K562 (cell line): ENCODE data around the gene UFSP1. TPM values are rescaled to one million over a fixed set of nuclear protein-coding genes. Genes with fewer than 3 reads are reported as not detected.
A peak's percentile ranks its signal among the peaks of the same experiment; 100 is the strongest.

Experiments
- ATF1 ChIP-seq, 2 experiments: fragments of 450-650 bp in 1 of 2; IDR thresholded peaks; 2 replicates each; pipeline ENCODE4 v1.6.1; 2016; ENCODE audit warnings: missing compliant biosample characterization in 1 of 2, missing genetic modification characterization in 1 of 2
- CHD2 ChIP-seq: IDR thresholded peaks from 2 replicates; pipeline ENCODE4 v1.6.1; 2011; ENCODE audit warnings: low read depth, low read length
- CREM ChIP-seq: IDR thresholded peaks from 2 replicates; pipeline ENCODE4 v1.6.1; 2014; ENCODE audit warnings: antibody characterized with exemption, low read depth
- CXXC5 ChIP-seq: fragments of 250-450 bp; sonication (Bioruptor Pico); IDR thresholded peaks from 2 replicates; pipeline ENCODE4 v1.8.0; 2022; ENCODE audit warnings: inconsistent platforms, mild to moderate bottlenecking, moderate library complexity
- E2F3 ChIP-seq: fragments of 250-450 bp; sonication (Bioruptor Pico); IDR thresholded peaks from 2 replicates; pipeline ENCODE4 v1.4.0; 2020; ENCODE audit warnings: mild to moderate bottlenecking
- ELF2 ChIP-seq: fragments of 250-450 bp; sonication (Bioruptor Pico); IDR thresholded peaks from 2 replicates; pipeline ENCODE4 v1.5.0; 2021; ENCODE audit warnings: mild to moderate bottlenecking
- HDAC3 ChIP-seq: fragments of 450-650 bp; IDR thresholded peaks from 2 replicates; pipeline ENCODE4 v1.6.1; 2018; ENCODE audit warnings: borderline replicate concordance, mild to moderate bottlenecking, moderate library complexity; ENCODE audit not compliant: partially characterized antibody
- HMGN3 ChIP-seq: IDR thresholded peaks from 2 replicates; pipeline ENCODE4 v1.6.1; 2011; ENCODE audit warnings: borderline replicate concordance, low read depth, mild to moderate bottlenecking, mixed read lengths, low read length; ENCODE audit not compliant: insufficient read length; ENCODE audit errors: extremely low read depth
- IRF9 ChIP-seq: fragments of 450-650 bp; IDR thresholded peaks from 2 replicates; pipeline ENCODE4 v1.6.1; 2016; ENCODE audit warnings: missing biosample characterization, missing genetic modification characterization
- KLF6 ChIP-seq: fragments of 250-450 bp; sonication (Bioruptor Pico); IDR thresholded peaks from 2 replicates; pipeline ENCODE4 v1.4.0; 2020; ENCODE audit warnings: mild to moderate bottlenecking, moderate library complexity, borderline replicate concordance
- LCOR ChIP-seq: sonication (generic); formaldehyde crosslinking; IDR thresholded peaks from 2 replicates; pipeline ENCODE4 v1.8.0; 2022; ENCODE audit warnings: mild to moderate bottlenecking, missing genetic modification reagents
- MTA2 ChIP-seq: fragments of 450-650 bp; IDR thresholded peaks from 2 replicates; pipeline ENCODE4 v1.6.1; 2016; ENCODE audit warnings: low read depth
- MXI1 ChIP-seq: IDR thresholded peaks from 2 replicates; pipeline ENCODE4 v1.6.1; 2011; ENCODE audit warnings: low read depth, mild to moderate bottlenecking, improper control_type of control experiment, low read length
- NBN ChIP-seq: fragments of 450-650 bp; IDR thresholded peaks from 2 replicates; pipeline ENCODE4 v1.6.1; 2016; ENCODE audit warnings: low read depth, mild to moderate bottlenecking
- NCOA4 ChIP-seq: fragments of 450-650 bp; IDR thresholded peaks from 2 replicates; pipeline ENCODE4 v1.6.1; 2018; ENCODE audit warnings: mild to moderate bottlenecking; ENCODE audit not compliant: partially characterized antibody
- POLR2A ChIP-seq: fragments of 450-650 bp; conservative IDR thresholded peaks from 2 replicates; pipeline ENCODE4 v1.6.1; 2016
- POLR2G ChIP-seq: fragments of 200-400 bp; formaldehyde crosslinking; IDR thresholded peaks from 2 replicates; pipeline ENCODE4 v1.6.1; 2017; ENCODE audit warnings: low read depth, mild to moderate bottlenecking, antibody characterized with exemption, low read length, moderate library complexity
- ZBTB43 ChIP-seq: sonication (generic); formaldehyde crosslinking; IDR thresholded peaks from 2 replicates; pipeline ENCODE4 v1.8.0; 2023; ENCODE audit warnings: mild to moderate bottlenecking, missing genetic modification reagents
- ZKSCAN1 ChIP-seq: fragments of 150-350 bp; IDR thresholded peaks from 2 replicates; pipeline ENCODE4 v1.6.1; 2016; ENCODE audit warnings: low read depth, low read length
- ZNF165 ChIP-seq: fragments of 250-450 bp; sonication (Bioruptor Pico); IDR thresholded peaks from 2 replicates; pipeline ENCODE4 v1.4.0; 2020; ENCODE audit warnings: borderline replicate concordance
- polyA plus RNA-seq, 8 experiments: library from polyadenylated mRNA; depleted of rRNA in 4 of 8; stranded (reverse) in 5 of 8; unstranded in 3 of 8; fragments of >200 nt; fragmentation: Nextera tagmentation in 2 of 8; fragmentation: Illumina TruSeq in 1 of 8; extraction: Ambion mirVana in 2 of 8; extraction: Trizol in 1 of 8; gene quantifications; 2 replicates each; pipeline versions ENCODE4 v1.2.1 to v1.2.3, GENCODE V29; 2011 to 2014; ENCODE audit warnings: inconsistent platforms in 1 of 8, missing spikeins in 1 of 8
- total RNA-seq, 7 experiments: library from RNA; depleted of rRNA in 6 of 7; stranded (reverse); fragments of >200 nt in 6 of 7; fragmentation: Illumina TruSeq in 2 of 7; extraction: Trizol in 2 of 7; gene quantifications; 2 replicates each; pipeline versions ENCODE4 v1.2.1 to v1.2.3, GENCODE V29; 2011 to 2021; ENCODE audit warnings: low replicate concordance in 1 of 7
- TF ChIP-seq, protein P1 (sequence below): fragments of 450-650 bp; IDR thresholded peaks from 2 replicates; pipeline ENCODE4 v1.6.1; 2017; ENCODE audit warnings: antibody characterized with exemption
- TF ChIP-seq, protein P2 (sequence below): sonication (generic); formaldehyde crosslinking; IDR thresholded peaks from 2 replicates; pipeline ENCODE4 v1.9.0; 2022; ENCODE audit warnings: mild to moderate bottlenecking, missing genetic modification reagents
- TF ChIP-seq, protein P3 (sequence below): IDR thresholded peaks from 2 replicates; pipeline ENCODE4 v1.6.1; 2012; ENCODE audit warnings: low read depth, low read length, improper control_type of control experiment, borderline replicate concordance

The UFSP1 gene
- total and polyA plus RNA-seq, 9 of the 15 experiments (the other 6 are each of a cell fraction or from before 2014, with no cell fraction given) = 0.50 to 18.8 (median 2.1) TPM

DNA sequence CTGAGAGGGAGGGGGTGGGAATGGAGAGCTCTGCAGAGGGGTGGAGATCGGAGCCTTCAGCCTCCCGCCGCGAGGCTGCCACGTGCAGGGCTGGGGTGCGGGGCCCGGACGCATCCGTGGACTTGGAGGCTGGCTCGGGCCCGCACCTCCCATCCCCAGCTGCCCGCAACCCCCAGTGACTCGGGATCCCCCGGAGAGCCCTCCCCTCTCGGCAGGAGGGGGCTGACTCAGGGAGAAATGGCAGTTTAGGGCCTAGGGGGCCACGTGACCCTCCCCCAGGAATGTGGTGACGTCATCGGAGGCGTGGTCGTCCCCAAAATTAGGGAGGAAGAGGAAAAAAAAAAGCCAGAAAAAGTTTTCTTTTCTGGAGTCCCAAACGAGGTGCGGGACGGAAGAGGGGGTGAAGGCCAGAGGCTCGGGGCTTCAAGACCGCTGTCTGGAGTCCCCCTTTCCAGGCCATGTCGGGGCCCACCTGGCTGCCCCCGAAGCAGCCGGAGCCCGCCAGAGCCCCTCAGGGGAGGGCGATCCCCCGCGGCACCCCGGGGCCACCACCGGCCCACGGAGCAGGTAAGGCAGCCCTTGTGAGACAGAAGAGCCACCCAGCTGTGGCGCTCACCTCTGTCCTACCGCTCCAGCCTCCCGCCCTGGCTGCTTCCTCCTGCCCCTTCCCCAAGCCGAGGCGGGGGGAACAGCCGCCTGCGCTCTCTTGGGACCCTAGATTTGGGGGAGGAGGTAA is 22.3 kb downstream of the UFSP1 start, which contains the start of gene TRIP6 (continued):
- TF ChIP-seq NBN = peak; percentile 99
- TF ChIP-seq ZBTB43 (CRISPR knock-in tag) = no peak
- peak; percentile 97 for TF ChIP-seq CREM
- no peak for TF ChIP-seq MXI1
- TF ChIP-seq CHD2 = no peak; the same call in 1 of the 2 replicates
- TF ChIP-seq, protein P1, sequence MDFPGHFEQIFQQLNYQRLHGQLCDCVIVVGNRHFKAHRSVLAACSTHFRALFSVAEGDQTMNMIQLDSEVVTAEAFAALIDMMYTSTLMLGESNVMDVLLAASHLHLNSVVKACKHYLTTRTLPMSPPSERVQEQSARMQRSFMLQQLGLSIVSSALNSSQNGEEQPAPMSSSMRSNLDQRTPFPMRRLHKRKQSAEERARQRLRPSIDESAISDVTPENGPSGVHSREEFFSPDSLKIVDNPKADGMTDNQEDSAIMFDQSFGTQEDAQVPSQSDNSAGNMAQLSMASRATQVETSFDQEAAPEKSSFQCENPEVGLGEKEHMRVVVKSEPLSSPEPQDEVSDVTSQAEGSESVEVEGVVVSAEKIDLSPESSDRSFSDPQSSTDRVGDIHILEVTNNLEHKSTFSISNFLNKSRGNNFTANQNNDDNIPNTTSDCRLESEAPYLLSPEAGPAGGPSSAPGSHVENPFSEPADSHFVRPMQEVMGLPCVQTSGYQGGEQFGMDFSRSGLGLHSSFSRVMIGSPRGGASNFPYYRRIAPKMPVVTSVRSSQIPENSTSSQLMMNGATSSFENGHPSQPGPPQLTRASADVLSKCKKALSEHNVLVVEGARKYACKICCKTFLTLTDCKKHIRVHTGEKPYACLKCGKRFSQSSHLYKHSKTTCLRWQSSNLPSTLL = peak; percentile 59; the same call in 1 of the 2 replicates
- TF ChIP-seq ATF1 (CRISPR knock-in tag; IDR thresholded peaks at IDR 0.05) = peak; percentile 83
- peak; percentile 99 for TF ChIP-seq ATF1 (tag; IDR thresholded peaks at IDR 0.05)
- TF ChIP-seq LCOR (CRISPR knock-in tag) = peak; percentile 100
- TF ChIP-seq, protein P2, sequence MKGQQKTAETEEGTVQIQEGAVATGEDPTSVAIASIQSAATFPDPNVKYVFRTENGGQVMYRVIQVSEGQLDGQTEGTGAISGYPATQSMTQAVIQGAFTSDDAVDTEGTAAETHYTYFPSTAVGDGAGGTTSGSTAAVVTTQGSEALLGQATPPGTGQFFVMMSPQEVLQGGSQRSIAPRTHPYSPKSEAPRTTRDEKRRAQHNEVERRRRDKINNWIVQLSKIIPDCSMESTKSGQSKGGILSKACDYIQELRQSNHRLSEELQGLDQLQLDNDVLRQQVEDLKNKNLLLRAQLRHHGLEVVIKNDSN = peak; percentile 97
- peak; percentile 89 for TF ChIP-seq POLR2G
- TF ChIP-seq HMGN3 = peak; percentile 72
- no peak for TF ChIP-seq HDAC3
- TF ChIP-seq, protein P3, sequence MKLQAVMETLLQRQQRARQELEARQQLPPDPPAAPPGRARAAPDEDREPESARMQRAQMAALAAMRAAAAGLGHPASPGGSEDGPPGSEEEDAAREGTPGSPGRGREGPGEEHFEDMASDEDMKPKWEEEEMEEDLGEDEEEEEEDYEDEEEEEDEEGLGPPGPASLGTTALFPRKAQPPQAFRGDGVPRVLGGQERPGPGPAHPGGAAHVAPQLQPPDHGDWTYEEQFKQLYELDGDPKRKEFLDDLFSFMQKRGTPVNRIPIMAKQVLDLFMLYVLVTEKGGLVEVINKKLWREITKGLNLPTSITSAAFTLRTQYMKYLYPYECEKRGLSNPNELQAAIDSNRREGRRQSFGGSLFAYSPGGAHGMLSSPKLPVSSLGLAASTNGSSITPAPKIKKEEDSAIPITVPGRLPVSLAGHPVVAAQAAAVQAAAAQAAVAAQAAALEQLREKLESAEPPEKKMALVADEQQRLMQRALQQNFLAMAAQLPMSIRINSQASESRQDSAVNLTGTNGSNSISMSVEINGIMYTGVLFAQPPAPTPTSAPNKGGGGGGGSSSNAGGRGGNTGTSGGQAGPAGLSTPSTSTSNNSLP = no peak
- TF ChIP-seq E2F3 = no peak
- TF ChIP-seq IRF9 (tag) = no peak
- TF ChIP-seq ZKSCAN1 = no peak
- peak; percentile 81 for TF ChIP-seq POLR2A
- TF ChIP-seq ZNF165 (CRISPR knock-in tag) = no peak
- TF ChIP-seq ELF2 (CRISPR knock-in tag) = no peak
- peak; percentile 83 for TF ChIP-seq CXXC5
- TF ChIP-seq NCOA4 = no peak
- TF ChIP-seq KLF6 = peak; percentile 28; the same call in 1 of the 2 replicates
- no peak for TF ChIP-seq MTA2
